GM19438 (cell line): Measurements from ENCODE around the gene GTF2IRD1.
"Not testable (repeated sequence)": the region's sequence is repeated elsewhere in the genome, so short reads cannot be mapped to it uniquely, and the experiment has no call there.

ENCODE experiments used
- ATAC-seq: cut with Tn5 transposase; IDR thresholded peaks from one replicate; pipeline ENCODE4 v1.9.1; 2021; ENCODE audit warnings: low read depth; ENCODE audit not compliant: unreplicated experiment

The GTF2IRD1 gene

DNA sequence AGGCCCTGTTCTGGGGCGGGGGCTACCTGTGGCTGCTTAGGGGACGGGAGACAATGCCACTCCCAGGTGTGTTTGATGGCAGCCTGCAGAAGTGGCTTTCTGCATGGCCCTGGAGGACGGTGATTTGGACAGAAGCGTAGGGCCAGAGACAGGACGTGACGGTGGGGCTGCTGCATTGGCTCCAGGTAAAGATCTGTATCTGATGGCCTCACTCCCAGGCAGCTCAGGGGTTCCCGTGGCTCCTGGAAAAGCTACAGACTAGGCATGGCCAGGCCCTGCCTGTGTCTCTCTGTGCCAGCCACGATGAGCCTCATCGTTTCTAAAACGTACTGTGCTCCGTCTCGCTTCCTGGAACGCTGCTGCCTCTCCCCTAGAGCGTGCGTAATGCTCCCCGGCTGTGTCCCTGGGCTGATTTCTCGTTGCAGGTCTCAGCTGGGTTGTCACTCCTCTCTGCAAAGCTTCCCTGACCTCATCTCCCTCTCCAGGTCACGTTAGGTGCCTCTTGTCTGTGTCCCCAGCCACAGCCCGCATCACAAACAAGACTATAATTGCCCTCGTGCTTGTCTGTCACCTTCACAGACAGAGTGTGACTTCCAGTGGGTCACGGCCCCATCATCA is 12.6 kb downstream of the GTF2IRD1 start:
- ATAC-seq: no peak

DNA sequence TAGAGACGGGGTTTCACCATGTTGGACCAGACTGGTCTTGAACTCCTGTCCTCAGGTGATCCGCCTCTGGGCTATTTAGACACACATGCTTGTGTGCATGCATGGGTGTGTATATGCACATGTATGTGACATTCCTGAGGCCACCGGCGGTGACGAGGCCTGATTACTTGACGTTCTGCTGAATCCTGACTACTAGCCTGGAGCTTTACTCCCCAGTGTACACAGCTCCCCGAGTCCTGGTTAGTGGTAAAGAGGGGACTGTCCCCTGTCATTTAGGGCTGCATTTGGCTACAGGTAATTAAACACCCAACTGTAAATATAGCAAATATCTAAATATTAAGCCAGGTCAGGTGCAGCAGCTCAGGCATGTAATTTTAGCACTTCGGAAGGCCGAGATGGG is 14.2 kb downstream of the GTF2IRD1 start:
- ATAC-seq: no peak

DNA sequence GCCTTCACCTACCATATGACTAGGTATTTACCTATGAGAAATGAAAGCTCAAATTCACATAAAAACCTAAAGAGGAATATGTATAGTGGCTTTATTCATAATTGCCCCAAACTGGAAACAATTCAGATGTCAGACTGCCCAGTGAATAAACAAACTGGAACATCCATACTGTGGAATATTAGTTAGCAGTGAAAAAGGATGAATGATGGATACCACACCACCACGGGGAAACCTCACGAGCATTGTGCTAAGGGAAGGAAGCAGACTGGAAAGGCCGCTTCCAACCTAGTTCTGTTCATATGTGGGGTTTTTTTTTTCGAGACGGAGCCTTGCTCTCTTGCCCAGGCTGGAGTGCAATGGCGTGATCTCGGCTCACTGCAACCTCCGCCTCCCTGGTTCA is 16.8 kb downstream of the GTF2IRD1 start:
- no peak for ATAC-seq

DNA sequence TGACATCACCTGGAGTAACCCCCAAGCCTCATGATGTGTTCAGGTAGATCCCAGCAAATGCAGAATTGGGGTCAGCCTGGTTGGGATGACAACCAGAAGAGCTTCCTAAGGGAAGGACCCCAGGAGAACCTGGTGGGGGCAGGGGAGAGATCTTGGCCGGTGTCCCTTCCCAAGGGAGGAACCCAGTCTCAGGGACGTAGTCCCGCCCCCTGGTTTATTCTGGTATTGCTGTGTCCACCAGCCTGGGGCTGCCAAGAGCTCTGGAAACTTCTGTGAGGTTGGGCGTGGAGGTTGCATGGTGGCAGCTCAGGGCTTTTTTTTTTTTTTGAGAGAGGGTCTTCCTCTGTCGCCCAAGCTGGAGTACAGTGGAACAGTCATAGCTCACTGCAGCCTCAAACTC is 19.4 kb downstream of the GTF2IRD1 start:
- ATAC-seq: no peak

DNA sequence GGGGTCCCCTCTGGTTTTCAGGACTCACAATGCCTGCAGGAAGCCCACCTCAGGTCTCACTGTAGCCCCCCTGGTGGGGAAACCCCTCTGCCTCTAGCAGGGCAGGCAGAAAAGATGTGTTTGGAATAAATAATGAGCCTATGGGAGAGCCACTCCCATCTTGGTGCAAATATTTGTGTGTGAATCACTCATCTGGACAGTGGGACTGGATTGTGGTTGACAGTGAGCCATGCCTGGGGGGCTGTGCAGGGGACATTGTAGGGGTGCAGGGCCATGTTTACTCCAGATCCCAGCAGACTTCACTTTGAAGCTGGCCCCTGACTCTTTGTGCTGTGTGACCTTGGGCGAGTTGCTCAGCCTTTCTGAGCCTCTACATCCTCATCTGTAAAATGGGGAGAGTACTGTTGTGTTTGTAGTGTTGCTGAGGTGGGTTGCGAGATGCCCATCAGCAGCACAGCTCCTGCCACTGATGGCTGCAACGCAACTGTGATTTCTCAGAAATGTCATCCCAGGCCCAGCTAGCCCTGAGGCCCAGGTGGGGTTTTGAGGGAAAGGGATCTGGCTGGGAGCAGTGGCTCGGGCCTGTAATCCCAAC is 20.7 kb downstream of the GTF2IRD1 start:
- ATAC-seq: no peak

DNA sequence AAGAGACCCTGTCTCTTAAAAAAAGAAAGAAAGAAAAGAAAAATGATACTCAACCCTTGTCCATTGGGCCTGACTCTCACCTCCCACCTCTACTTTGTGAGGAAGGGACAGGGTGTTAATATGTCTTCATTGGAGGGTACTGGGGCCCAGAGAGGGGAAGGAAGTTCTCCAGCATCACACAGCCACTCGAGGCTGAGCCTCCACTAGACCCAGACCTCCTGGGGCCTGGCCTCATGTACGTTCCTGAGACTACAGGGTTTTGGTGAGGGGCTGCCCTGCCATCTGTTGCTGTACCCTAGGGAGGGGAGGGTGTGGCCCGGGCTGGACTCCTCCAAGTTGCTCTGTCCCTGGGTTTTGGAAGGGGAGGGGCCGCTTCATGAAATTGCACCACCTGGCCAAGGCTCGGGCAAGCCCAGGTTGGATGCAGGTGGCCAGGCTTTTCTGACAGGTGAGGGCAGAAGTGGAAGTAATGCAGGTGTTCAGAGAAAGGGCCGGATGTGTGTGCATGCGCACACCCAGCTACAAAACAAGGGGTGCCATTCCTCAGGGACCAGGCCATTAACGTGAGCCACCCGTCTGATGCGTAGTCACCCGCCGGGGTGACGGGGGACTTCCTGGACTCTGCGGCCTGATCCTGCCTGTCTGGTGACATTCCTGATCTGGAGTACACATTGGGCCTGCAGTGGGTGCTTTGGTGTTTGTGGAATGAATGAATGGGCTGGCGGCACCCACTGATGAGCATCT is 21.7 kb downstream of the GTF2IRD1 start:
- no peak for ATAC-seq

DNA sequence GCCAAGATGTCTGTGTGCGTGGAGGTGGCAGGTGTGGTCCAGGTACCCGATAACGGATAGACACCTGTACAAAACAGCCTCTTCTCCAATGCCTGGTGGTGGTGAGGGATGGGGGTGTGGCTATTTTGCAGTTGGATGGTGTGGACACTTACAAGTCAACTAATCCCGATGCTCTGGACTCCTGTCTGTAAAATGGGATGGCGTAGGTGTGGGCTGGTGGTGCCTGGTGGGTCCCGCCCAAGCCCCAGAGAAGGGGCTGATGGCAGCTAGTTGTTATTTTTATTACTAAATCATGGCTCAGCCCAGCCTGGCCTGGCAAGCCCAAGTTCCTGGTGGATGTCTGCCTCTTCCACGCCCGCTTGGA is 22.3 kb downstream of the GTF2IRD1 start:
- ATAC-seq: no peak

DNA sequence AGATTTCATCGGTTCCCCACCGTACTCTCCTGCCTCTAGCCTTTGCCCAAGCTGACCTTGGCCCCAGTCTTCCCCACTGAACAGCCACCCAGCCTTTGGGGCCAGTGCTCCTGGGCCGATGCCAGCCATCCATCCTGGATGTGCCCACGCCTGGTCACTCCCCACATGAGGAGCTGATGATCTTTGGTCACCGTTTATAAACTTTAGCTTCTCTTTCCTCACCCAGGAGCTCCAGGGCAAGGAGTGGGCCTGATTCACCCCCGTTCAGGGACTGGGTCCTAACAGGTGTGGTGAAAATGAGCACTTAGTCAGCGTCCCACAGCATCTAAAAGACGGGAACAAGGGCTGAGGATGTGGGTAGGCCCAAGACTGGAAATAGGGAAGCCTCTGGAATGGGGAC is 22.9 kb downstream of the GTF2IRD1 start:
- no peak for ATAC-seq

DNA sequence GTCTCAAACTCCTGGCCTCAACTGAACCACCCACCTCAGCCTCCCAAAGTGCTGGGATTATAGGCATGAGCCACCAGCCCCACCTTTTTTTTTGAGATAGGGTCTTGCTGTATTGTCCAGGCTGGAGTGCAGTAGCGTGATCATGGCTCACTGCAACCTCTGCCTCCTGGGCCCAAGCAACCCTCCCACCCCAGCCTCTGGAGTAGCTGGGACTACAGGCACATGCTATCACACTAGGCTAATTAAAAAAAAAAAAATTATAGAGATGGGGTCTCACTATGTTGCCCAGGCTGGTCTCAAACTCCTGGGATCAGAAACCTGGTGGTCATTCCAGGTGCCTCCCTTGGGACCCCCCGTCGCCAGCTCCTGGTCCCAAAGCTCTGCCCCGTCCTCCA is 25.0 kb downstream of the GTF2IRD1 start:
- no peak for ATAC-seq

DNA sequence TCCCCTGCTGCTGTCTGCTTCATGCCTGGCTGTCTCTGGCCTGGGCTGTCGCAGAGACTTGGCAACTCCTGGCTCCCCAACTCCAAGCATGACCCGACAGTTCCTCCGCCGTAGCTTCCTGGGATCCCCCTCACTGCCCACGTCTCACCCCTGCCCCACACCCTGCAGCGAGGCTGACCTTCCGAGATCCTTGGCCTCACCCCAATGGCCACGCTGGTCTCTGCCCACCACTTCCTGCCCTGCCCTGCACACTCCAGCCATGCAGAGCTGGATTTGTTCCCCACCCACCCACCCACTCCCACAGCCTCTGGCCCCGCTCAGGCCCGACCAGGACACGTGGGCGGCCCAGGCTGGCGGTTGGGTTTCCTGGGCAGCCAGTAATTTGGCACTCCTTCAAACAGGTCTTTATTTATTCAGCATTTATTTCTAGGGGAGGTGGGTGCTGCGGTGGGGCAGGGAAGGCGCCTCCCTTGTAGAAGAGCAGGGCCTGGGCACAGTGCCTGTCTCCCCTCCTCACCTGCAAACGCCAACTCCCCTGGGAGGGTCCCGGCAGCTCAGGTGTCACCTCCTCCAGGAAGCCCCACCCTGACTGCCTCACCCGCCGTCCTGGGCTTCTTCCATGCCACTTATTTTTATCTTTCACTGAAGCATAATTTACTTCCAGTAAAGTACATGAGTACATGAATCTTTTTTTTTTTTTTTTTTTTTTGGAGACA is 25.5 kb downstream of the GTF2IRD1 start:
- no peak for ATAC-seq

DNA sequence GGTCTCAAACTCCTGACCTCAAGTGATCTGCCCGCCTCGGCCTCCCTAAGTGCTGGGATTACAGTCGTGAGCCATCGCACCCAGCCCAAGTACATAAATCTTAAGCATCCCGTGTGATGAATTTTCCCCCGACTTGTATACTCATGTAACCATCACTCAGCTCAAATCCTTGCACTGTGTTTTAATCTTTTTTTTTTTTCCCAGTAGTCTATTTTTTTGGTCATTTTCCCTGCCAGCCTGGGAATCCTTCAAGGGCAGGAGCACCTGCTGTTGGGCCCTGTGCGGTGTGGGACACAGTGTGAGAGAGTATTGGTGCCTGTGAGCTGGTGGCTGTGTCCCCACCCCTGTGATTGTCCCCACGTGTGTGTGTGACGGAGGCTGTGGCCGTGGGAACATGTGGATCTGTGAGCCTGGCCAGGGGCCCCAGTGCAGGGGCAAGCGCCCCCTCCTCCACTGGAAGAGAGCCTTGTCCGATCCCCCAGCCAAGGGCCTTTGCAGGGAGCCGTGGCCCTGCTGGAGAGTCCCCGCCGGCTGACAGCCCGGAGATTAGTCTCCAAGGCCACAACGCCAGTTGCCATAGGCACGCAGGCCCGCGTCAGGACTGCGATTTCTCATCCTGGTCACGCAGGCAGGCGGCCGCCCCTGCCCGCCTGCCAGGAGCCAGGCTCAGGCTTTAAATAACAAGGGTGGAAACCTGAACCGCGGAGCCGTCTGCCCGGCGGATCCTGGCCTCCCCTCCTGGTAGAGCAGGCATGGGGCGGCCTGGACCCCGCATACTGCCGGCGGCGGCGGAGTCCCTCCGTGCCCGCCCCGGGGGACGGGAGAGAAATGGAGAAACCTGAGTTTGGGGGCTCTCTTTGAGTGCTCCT is 26.5 kb downstream of the GTF2IRD1 start:
- no peak for ATAC-seq

DNA sequence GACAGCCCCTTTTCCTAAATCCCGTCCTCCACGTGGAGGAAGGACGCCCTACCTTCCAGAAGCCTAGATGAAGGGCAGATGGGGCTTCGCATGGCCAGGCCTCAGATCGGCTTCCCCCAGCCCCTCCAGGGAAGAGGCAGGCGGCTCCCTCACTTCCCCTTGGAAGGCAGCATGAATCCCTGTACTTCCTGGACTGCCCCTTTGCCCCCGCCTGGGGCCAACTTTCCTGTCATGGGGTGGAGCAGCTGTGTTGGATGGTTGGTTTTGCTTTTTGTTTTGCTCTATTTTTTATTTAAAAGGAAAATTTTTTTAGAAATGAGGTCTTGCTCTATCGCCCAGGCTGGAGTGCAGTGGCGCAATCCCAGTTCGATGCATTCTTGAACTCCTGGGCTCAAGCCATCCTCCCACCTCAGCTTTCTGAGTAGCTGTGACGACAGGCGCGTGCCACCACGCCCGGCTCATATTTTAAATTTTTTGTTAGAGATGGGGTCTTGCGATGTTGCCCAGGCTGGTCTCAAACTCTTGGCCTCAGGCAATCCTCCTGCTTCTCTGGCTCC is 27.2 kb downstream of the GTF2IRD1 start:
- ATAC-seq: no peak

DNA sequence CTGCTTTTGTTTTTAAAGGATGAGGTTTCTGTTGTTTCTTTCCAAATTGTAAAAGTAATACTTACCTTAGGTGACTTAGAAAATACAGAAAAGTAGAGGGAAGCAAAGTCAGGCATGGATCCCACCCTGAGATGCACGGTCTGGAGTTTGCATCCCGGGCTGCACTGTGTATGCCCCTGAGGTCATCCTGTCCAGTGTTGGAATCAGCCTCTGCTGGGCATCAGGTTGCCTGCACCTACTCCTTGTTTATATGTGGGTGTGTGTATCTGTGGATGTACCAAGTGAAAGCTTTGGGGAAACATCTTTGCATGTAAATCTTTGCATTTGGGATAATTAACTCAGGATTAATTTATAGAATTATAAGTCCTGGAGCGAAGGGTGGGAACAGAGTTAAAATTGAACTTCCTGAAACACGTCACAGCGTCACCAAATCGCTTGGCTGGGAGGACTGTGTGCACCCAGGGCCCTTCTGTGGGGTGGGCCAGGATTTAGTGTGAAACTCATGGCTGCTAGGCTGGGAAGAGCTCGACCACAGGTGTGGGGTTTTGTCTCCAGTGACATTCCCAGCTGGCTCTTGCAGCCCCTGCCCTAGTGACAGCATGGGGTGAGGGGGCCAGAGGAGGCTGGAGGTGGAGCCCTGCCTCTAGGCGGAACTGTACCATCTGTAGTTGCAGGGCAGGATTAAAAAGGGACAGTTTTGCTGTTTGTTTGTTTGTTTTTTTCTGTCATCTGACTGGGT is 27.9 kb downstream of the GTF2IRD1 start:
- no peak for ATAC-seq

DNA sequence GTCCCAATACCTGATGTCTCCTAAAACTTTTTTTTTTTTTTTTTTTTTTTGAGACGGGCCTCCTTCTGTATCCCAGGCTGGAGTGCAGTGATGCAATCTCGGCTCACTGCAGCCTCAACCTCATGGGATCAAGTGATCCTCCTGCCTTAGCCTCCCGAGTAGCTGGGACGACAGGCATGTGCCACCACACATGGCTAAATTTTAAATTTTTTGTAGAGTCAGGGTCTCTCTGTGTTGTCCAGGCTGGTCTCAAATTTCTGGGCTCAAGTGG is 28.4 kb downstream of the GTF2IRD1 start:
- ATAC-seq: no peak

DNA sequence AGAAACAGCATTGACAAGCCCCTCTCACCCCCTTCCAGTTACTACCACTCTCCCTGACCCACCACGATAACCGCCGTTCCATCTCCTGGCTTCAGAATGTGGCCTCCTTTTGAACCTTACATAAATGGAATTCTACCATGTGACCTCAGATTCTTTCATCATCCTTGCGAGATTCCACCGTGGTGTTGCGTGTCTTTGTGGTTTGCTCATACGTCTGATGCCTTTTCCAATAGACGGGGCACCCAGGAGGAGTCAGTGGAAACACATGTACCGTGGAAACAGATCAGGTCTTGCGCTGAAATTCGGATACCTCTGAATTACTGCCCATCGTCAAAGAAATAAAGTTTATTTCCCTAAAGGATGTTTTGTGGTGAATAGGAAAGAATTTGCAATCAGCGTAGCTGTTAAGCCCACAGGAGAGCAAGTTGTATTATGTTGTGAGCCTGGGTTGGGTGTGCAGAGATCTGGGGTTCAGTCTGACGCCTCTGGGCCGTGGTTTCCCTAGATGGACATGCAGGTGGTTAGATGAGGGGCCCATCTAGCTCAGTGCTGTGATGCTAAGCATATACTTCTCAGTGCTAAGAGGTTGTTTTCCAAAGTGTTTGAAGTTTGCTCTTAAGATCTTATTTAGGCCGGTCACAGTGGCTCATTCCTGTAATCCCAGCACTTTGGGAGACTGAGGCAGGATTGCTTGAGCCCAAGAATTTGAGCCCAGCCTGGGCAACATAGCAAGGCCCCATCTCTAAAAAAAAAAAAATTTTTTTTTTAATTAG is 29.1 kb downstream of the GTF2IRD1 start:
- no peak for ATAC-seq

DNA sequence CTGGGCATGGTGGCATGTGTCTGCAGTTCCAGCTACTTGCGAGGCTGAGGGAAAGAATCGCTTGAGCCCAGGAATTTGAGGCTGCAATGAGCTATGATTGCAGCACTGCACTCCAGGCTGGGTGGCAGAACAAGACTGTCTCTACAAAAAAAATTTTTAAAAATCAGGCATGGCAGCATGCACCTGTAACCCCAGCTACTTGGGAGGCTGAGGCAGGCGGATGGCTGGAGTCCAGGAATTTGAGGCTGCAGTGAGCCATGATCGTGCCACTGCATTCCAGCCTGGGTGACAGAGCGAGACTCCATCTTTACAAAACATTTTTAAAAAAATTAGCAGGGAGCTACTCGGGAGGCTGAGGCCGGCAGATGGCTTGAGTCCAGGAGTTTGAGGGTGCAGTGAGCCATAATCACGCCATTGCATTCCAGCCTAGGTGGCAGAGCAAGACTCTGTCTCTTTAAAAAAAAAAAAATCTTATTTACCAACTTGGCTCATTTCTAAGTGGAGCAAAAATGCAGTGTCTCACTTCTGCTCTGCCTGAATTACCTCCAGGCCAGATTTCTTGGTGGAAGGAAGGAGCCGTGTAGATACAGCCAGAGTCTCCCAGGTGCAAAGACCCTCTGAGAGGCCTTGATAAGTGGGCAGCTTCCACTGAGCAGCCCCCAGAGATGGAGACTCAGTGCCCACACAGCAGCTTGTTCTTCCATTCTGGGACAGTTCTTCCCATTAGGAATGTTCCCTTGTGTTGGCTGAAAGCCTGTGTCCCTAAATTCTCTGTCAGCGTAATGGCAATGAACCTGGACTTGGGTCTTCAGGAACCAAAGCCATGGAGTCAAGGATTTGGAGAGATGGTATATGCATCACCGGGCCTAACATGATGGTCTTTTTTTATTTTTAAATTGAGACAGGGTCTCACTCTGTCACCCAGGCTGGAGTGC is 30.0 kb downstream of the GTF2IRD1 start:
- ATAC-seq: no peak

DNA sequence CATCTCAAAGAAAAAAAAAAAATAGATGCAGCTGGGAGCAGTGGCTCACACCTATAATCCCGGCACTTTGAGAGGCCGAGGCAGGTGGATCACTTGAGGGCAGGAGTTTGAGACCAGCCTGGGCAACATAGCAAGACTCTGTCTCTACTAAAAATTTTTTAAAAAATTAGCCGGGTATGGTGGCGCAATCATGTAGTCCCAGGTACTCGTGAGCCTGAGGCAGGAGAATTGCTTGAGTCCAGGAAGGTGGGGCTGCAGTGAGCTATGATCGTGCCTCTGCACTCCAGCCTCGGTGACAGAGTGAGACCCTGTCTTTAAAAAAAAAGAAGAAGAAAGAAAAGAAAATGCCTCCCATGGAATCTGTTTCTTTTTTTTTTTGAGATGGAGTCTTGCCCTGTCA is 31.9 kb downstream of the GTF2IRD1 start:
- ATAC-seq: no peak

DNA sequence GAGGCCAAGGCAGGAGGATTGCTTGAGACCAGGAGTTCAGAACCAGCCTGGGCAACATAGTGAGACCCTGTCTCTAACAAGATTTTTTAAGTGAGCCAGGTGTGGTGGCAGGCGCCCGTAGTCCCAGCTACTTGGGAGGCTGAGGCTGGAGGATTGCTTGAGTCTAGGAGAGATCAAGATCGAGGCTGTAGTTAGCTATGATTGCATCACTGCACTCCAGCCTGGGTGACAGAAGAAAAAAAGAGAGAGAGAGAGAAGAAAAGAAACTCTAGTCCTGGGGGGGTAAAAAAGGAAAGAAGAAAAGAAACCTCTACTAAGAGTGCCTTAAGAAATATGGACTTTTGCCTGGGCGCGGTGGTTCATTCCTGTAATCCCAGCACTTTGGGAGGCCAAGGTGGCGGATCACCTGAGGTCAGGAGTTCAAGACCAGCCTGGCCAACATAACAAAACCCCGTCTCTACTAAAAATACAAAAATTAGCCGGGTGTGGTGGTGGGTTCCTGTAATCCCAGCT is 34.9 kb downstream of the GTF2IRD1 start:
- ATAC-seq: not testable (repeated sequence)
